DOHH2 (cell line): ENCODE measurements around the gene ABCC8.

Experiments
- H3F3A ChIP-seq: fragments of 200-600 bp; sonication (generic), shearing (Covaris generic); 2 replicates; pipeline ENCODE4 v1.6.0; 2016; ENCODE audit warnings: antibody characterized with exemption, mild to moderate bottlenecking; ENCODE audit not compliant: control insufficient read depth, insufficient read depth
- H3K27ac ChIP-seq: fragments of 200-600 bp; sonication (generic); 2 replicates; pipeline ENCODE4 v1.5.1; 2014; ENCODE audit warnings: low read depth, mild to moderate bottlenecking, low read length, moderate library complexity
- H3K27me3 ChIP-seq: fragments of 200-600 bp; sonication (generic); 2 replicates; pipeline ENCODE4 v1.6.1; 2014; ENCODE audit warnings: mild to moderate bottlenecking, low read length, mixed read lengths; ENCODE audit not compliant: control insufficient read depth
- H3K36me3 ChIP-seq: fragments of 200-600 bp; sonication (generic); 2 replicates; pipeline ENCODE4 v1.6.1; 2014; ENCODE audit warnings: mild to moderate bottlenecking, low read length, moderate library complexity, mixed read lengths; ENCODE audit not compliant: control insufficient read depth
- H3K4me1 ChIP-seq: fragments of 200-600 bp; sonication (generic); 2 replicates; pipeline ENCODE4 v1.6.1; 2014; ENCODE audit warnings: mild to moderate bottlenecking, low read length, mixed read lengths; ENCODE audit not compliant: control insufficient read depth
- H3K4me2 ChIP-seq: fragments of 200-600 bp; sonication (generic); 2 replicates; pipeline ENCODE4 v1.6.0; 2014; ENCODE audit warnings: mild to moderate bottlenecking, low read length, moderate library complexity
- H3K4me3 ChIP-seq: fragments of 200-600 bp; sonication (generic); 2 replicates; pipeline ENCODE4 v1.5.1; 2014; ENCODE audit warnings: mild to moderate bottlenecking, low read length, mixed read lengths
- H3K79me2 ChIP-seq: fragments of 200-600 bp; sonication (generic); 2 replicates; pipeline ENCODE4 v1.6.1; 2014; ENCODE audit warnings: mild to moderate bottlenecking, low read length, mixed read lengths; ENCODE audit not compliant: control insufficient read depth
- H3K9me2 ChIP-seq: fragments of 200-600 bp; sonication (generic); replicated peaks from 2 replicates; pipeline ENCODE4 v1.6.1; 2014; ENCODE audit warnings: mild to moderate bottlenecking, low read length, mixed read lengths; ENCODE audit not compliant: control insufficient read depth
- H3K9me3 ChIP-seq: fragments of 200-600 bp; sonication (generic); 2 replicates; pipeline ENCODE4 v1.6.1; 2014; ENCODE audit warnings: antibody characterized with exemption, low read length, mixed read lengths; ENCODE audit not compliant: control insufficient read depth, insufficient read depth
- H4K20me1 ChIP-seq: fragments of 200-600 bp; sonication (generic); 2 replicates; pipeline ENCODE4 v1.6.0; 2014; ENCODE audit warnings: low read depth, mild to moderate bottlenecking, antibody characterized with exemption, low read length, moderate library complexity; ENCODE audit not compliant: control insufficient read depth, insufficient read depth
- CTCF ChIP-seq: fragments of 200-600 bp; sonication (generic); IDR thresholded peaks from one replicate; pipeline ENCODE4 v1.5.1; 2014; ENCODE audit warnings: antibody characterized with exemption, mild to moderate bottlenecking, low read depth, low read length; ENCODE audit not compliant: poor library complexity, severe bottlenecking
- EZH2phosphoT487 ChIP-seq: fragments of 200-600 bp; sonication (generic); IDR thresholded peaks from 2 replicates; pipeline ENCODE4 v1.6.1; 2017; ENCODE audit warnings: borderline replicate concordance, mild to moderate bottlenecking, antibody characterized with exemption, low read length, moderate library complexity, mixed read lengths

Gene ABCC8

GRCh38 chr11:17347676-17348075 lies 129.0 kb downstream of the ABCC8 start:
- no peaks in the 10 kb centered on the region; the same call in 1 of the 2 replicates for H4K20me1 ChIP-seq
- H3K27me3 ChIP-seq = peaks cover 3% of the 10 kb centered on the region; the same call in 1 of the 2 replicates
- no peaks in the 10 kb centered on the region for H3K9me3 ChIP-seq
- H3K27ac ChIP-seq = no peak overlapping the region
- H3F3A ChIP-seq = peaks cover 9% of the 10 kb centered on the region
- no peak overlapping the region for H3K4me3 ChIP-seq
- H3K36me3 ChIP-seq = peaks cover 4% of the 10 kb centered on the region; the same call in 1 of the 2 replicates
- no peaks in the 10 kb centered on the region for H3K9me2 ChIP-seq
- H3K4me2 ChIP-seq = no peak overlapping the region
- TF ChIP-seq EZH2phosphoT487 (no peak), CTCF (no peak)
- peaks cover 17% of the 10 kb centered on the region for H3K4me1 ChIP-seq
- peaks cover 5% of the 10 kb centered on the region for H3K79me2 ChIP-seq

- H3K27ac ChIP-seq = no peak overlapping the region
- no peaks in the 10 kb centered on the region for H3K4me1 ChIP-seq
- no peak overlapping the region for H3K4me2 ChIP-seq
- H3K4me3 ChIP-seq = no peak overlapping the region
- no peaks in the 10 kb centered on the region for H4K20me1 ChIP-seq
- H3F3A ChIP-seq = no peaks in the 10 kb centered on the region
- no peaks in the 10 kb centered on the region for H3K9me2 ChIP-seq
- H3K79me2 ChIP-seq = no peaks in the 10 kb centered on the region
- H3K9me3 ChIP-seq = no peaks in the 10 kb centered on the region
- no peaks in the 10 kb centered on the region for H3K36me3 ChIP-seq
- TF ChIP-seq EZH2phosphoT487 (no peak), CTCF (no peak)
- H3K27me3 ChIP-seq = no peaks in the 10 kb centered on the region
Measured at GRCh38 chr11:17343907-17344306, 132.7 kb downstream of the ABCC8 start.

GRCh38 chr11:17343257-17343656 lies 133.4 kb downstream of the ABCC8 start:
- H3K27ac ChIP-seq = no peak overlapping the region
- H3F3A ChIP-seq = no peaks in the 10 kb centered on the region
- H3K79me2 ChIP-seq = no peaks in the 10 kb centered on the region
- H3K9me3 ChIP-seq = no peaks in the 10 kb centered on the region
- no peaks in the 10 kb centered on the region for H3K9me2 ChIP-seq
- no peaks in the 10 kb centered on the region for H3K27me3 ChIP-seq
- H4K20me1 ChIP-seq = no peaks in the 10 kb centered on the region
- H3K4me2 ChIP-seq = no peak overlapping the region
- no peaks in the 10 kb centered on the region for H3K4me1 ChIP-seq
- no peak for TF ChIP-seq CTCF
- TF ChIP-seq EZH2phosphoT487 = no peak
- no peak overlapping the region for H3K4me3 ChIP-seq
- no peaks in the 10 kb centered on the region for H3K36me3 ChIP-seq
